Measurements from ENCODE around the gene SEMA3A.

- TF ChIP-seq SMC3 (conservative IDR thresholded peaks at IDR 0.05; ENCODE audit: poor library complexity) (no peak), CTCF (IDR thresholded peaks at IDR 0.05; ENCODE audit: poor library complexity, severe bottlenecking) (no peak), POLR2AphosphoS5 (IDR thresholded peaks at IDR 0.05) (no peak), REST (IDR thresholded peaks at IDR 0.05; ENCODE audit: borderline replicate concordance) (no peak), TAF1 (IDR thresholded peaks at IDR 0.05; ENCODE audit: low read depth) (no peak), EP300 (conservative IDR thresholded peaks at IDR 0.05; ENCODE audit: poor library complexity, severe bottlenecking) (no peak), RAD21 (conservative IDR thresholded peaks at IDR 0.05) (no peak), EZH2 (IDR thresholded peaks at IDR 0.05; ENCODE audit: borderline replicate concordance, insufficient read depth, low read length, poor library complexity, severe bottlenecking) (no peak)
Observed at GRCh38 chr7:84009051-84009450, 185.5 kb downstream of the SEMA3A start.

Data from neural cell (in vitro differentiated cells).